ENCODE data around the gene PUSL1.
A peak's percentile ranks its signal among the peaks of the same experiment; 100 is the strongest.

The PUSL1 gene

DNA sequence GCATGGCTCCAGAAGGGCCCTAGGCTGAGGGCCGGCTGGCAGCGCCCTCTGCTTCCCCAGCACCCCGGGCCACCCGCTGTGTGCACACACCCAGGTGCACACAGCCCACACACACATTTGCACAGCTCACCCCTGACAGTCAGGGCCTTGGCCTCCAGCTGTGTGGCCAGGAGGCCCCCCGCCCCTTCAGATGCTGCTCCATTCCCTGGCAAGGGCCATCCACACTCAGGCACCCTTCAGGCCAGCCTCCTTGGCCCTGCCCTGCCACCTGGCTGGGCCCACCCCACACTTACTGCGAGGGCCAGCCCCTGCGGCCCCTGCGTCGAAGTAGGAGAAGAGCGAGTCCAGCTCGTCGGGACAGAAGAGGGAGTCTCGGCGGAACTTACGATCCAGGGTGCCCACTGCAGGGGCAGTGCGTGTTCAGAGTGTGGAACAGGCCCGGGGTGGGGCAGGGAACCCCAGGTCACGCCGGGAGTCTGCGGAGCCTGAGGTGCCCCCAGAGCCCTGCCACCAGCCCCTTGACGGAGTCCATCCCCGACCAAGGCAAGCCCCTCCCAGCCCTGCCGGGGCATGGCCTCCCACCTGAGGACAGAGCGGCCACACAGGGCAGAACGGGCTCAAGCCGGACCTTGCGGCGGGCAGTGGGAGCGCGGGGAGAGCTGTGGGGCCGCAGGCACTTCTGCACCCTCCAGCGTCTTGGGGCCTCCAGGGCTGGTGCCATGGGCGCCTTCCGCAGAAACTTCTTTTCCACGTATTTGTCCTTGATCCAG lies 13.1 kb upstream of the PUSL1 start:
- no peak for DNase-seq (ENCODE audit: low read depth)

DNA sequence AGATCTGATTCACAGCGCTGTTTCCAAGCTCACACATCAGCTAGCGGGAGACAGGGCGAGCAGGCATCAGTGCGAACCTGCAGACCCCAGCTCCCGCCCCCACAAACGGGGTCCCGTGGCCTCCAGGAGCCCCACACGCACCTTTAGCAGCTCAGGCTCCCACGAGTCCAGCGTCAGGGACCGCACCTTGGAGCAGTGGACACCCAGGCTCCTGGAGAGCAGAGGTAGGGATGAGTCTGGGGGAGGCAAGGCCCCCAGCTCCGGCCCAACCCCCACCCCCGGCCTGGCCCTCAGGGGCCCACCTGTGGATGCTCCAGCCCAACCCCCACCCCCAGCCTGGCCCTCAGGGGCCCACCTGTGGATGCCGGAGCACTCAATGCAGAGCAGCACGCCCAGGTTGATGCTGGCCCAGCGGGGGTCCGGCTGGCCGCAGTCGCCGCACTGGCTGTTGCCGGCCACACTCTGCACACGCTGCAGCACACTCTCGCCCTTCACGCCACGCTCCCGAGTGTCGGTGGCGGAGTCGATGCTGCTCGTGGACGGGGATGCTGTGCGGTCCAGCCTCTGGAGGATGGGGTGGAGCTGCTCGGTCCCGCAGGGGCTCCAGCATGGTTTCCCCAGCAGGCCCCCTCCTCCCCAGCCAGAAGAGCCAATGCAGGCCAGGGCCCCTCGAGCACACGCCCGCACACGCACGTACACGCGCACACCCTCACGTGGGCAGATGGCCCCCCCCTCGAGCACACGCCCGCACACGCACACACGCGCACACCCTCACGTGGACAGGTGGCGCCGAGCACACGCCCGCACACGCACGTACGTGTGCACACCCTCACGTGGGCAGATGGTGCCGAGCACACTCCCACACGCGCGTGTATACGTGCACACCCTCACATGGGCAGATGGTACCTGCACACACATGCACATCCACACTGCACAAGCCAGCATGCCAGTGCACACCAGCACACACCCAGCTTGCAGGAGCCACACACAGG lies 12.0 kb upstream of the PUSL1 start:
- no peak for DNase-seq (ENCODE audit: low read depth)

DNA sequence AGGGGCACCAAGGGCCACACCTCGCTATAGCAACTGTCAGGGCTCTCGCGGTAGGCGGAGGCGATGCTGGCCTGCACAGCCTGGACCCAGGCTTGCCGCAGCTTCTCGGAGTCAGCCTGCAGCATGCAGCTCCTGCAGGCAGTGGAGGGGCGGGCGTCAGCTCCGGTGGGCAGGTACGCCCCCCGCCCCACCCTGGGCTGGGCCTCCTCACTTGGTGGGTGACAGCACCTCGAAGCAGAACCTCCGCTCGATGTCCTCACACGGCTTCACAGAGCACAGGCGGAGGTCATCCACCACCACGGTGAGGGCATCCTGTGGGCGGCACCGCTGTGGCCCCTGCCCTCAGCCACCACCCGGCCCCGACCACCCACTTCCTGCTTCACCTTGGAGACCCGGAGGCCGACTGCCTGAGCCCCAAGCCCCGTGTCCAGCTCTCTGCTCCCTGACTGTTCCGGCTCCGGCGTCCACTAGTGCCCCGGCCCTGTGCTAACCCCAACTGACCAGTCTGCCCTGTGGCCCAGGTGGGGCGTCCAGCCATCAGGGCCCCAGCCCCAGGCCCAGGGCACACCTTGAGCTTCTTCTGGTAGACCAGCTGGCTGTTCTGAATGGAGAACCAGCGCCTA lies 10.5 kb upstream of the PUSL1 start:
- no peak for DNase-seq (ENCODE audit: low read depth)

DNA sequence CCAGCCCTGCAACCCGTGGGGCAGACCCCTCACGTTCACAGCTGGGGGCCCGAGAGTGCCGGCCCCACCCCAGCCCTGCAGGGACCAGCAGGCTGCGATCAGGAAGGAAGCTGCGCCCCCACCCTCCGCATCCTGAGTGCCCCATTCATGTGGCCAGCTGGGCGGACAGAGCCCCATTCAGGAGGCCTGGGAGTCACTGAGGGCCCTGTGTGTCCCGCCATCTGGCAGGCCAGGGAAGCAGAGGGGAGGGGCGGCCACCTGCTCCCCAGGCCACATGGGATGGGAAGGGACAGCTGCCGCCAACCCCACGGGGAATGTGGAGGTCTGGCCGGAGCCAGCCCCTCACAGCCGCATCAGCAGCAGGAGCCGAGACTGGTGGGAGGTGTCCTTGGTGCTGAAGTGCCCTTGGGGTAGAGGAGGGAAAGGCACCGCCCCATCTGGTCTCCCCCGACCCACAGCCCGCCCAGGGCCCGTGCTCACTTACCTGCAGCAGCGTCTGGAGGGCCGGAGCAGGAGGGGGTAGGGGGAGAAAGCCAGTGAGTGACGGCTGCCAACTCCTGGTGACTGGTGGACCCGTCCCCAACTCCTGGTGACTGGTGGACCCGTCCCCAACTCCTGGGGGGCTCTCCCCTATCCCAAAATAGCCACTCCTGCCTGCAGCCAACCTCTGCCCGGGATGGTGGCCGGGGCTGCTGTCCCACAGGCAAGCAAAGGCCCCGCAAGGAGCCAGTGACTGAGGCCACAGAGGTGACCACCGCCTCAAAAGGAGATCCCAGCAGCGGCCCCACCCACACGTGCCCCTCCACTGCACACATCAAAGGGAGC lies 9.3 kb upstream of the PUSL1 start:
- no peak for DNase-seq (ENCODE audit: low read depth)

DNA sequence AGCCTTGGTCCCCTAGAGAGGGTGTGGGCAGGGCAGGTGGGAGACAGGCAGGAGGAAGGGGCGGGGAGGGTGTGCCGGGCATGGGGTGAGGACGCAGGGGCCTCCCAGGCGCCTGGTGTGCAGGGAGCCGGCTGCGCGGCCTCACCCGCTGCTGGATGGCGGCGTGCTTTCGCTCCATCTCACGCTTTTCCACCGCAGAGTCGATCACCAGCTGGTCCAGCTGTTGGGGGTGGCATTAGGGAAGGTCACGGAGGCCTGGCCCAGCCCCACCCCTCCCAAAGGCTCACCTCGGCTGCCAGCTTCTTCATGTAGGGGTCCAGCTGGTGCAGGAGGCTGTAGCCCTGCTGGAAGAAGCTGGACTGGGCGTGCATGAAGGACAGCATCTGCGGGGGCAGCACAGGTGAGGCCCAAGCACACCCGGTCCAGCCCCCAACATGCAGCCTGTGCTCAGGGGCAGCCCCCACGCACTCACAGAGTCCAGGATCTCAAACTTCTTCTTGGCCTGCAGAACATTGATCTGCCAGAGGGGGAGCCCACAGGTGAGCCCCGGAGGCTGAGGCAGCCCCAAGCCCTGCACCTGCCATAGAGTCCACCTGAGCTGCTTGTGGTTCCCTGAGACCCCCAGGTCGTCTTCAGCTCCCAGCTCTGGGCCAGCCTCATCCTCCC lies 8.6 kb upstream of the PUSL1 start:
- no peak for DNase-seq (ENCODE audit: low read depth)

DNA sequence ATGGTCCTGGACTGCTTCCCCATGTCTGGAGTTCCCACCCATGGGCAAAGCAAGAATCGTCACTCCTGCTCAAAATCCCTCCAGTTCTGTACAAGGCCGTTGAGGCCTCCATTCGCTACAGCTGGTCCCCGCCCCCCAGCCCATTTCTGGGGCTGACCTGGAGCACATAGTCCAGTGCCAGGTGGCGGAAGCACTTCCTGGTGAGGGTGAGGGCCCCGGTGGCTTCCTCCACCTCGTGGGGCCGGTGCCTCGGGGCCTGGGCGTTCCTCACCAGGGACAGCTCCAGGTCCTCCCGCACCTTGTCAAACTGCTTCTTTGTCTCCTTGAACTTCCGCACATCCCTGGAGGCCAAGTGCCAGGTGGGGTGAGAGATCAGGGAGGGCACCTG lies 8.1 kb upstream of the PUSL1 start:
- no peak for DNase-seq (ENCODE audit: low read depth)

DNA sequence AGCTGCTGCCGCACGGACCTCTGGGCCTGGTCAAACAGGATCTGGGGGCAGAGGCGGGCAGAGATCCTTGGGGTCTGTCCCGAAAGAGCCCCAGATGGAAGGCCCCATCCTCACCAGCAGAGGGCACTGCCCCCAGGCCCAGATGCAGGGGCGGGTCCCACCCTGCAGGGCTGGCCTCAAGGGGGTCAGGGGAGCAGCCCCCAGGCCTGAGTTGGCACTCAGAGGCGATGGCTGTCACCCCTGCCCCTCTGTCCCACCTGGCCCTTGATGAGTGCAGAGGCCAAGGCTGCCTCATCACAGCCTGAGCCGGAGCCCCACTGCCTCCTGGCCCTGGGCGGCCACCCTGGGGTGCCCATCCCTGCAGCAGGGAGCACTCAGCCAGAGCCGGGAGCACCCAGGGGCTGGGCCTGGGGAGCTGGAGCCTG lies 6.4 kb upstream of the PUSL1 start:
- DNase-seq (ENCODE audit: low read depth), result no peak

DNA sequence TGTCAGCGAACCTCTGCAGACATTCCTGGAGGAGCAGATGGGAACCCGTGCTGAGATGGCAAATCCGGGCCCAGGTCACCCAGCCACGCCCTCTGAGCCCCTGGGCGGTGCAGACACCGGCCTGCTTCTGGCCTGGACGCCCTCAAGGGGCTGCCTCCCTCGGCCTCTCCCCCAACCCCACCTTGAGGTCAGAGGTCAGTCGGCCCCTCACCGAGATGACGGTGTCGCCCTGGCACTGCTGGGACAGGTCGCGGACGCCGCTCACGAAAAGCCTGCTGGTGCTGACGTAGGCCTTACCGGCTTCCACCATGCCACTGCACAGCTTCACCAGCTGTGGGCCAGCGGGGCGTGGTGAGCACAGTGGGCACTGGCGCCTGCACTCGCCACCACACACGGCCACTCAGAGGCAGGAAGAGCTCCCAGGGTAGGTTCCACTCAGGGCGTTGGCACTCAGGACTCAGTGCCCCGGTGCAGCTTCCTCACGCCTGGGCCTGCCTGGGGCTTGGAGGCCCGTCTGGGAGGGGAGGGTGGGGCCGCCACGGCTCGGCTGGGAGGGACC lies 5.4 kb upstream of the PUSL1 start:
- DNase-seq (ENCODE audit: low read depth), result no peak

DNA sequence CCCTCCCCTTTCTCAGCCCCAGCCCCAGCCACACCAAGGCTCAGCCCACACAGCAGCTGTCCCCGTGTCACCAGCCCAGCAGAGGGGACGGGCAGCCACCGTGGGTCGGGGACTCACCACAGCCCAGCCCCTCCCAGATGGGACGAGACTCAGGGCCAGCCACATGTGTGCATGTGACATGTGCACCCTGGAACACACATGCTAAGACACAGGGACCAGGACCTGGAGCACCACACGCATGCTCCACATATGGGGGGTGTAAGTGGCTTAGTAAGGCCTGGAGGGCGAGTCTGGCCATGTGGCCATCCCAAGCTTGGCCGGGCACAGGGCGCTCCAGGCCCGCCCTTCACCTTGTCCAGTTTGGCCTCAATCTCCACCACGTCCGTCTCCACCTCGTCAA lies 4.7 kb upstream of the PUSL1 start:
- DNase-seq (ENCODE audit: low read depth), result no peak

DNA sequence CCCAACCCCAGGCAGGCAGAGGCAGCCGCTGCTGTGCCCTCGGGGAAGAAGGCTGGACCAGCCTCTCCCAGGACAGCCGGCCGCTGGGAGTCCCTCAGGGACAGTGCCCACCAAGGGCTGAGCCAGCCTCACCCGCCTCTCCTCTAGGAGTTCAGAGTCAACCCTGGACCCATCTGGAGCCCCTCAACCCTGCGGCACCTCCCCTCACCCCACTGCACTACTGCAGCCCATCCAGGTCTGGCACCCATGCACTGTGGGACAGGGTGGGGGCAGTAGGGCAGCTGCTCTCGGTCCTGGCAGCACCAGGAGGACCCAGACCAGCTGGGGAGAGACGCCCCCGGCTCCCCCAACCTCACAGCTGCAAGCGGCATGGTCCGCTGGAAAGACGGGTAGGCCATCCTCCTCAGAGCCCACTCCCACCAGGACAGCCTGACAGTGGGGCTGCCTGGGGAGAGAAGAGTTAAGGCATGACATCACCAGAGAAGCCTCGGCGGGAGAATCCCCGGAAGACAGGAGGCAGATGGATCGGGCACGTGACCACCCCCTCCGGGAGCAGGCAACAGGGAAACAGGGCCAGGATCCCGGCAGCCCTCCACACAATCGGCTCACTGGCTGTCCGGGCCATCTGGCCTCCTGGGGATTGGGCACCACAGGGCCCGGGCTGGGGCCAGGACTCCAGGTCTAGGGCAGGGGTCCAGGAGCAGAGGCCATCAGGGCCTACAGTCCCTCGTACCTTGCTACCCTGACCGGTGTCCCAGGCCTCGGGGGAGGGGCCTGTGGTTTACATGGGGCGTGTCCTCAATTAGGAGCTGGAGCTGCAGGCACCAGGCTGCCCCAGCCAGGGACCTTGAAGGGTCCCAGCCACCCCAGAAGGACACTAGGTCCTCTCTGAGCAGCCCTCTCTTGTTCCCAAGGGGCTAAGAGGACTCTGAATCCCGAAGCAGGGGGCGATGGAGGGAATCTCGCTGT lies 3.8 kb upstream of the PUSL1 start:
- DNase-seq (ENCODE audit: low read depth), result no peak

DNA sequence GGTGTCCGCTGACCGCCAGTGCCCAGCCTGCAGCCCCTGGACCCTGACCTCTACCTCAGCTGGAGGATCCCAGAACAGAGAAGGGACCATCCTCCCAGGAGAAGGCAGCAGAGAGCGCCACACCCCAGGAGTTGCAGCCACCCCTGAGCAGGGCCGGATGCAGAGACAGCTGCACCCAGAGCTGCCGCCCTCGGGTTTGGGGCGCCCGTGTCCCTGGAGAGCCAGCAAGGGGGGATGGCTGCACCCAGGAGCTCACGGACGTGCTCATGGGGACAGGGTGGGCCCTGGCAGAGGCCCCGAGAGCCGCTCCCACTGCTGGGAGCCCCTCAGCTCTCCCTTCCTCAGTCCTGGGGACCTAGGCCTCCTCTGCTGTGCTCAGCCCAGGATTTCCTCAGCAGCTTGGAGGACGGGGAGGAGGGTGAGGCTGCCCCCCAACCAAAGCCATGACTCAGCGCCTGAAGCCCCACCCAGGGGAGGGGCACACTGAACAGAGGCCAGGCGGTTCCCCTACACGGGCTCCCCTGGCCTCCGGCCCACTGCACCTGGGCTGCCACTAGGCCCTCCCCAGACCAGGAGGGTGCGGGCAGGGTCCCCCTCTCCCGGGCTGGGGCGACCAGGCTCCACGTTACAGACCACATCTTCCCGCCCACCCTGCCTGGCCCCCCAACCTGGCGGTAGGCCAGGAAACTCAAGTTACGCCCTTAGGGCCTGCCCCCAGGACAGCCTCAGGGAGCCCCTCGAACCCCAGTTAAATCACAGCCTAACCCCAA lies 2.9 kb upstream of the PUSL1 start:
- DNase-seq (ENCODE audit: low read depth), result peak; percentile 68

DNA sequence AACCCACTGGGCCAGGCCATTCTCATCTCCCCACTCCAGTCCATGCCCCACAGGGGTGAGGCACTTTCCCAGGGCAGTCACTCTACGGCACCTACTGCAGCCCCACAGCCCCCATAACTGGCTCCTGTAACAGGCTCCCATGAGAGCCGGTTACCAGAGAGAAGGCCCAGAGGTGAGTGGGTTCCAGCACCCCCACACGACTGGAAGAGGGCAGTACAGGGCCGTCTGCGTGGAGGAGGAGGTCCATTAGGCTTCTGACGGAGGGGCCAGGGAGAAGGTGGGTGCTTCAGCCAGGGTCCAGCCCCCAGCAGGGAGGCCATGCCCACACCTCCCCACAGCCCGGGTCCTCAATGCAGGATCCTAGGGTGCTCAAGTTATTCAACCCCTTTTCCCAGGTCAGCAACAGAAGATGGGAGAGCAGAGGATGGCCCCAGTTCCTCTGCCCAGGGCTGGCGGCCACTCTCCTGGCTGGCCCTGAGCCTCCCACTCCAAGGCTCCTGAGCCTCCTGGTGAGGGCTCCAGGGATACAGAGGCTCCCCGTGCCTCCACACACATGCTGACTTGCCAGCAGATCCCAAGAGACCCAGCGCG lies 2.2 kb upstream of the PUSL1 start:
- no peak for DNase-seq (ENCODE audit: low read depth)

DNA sequence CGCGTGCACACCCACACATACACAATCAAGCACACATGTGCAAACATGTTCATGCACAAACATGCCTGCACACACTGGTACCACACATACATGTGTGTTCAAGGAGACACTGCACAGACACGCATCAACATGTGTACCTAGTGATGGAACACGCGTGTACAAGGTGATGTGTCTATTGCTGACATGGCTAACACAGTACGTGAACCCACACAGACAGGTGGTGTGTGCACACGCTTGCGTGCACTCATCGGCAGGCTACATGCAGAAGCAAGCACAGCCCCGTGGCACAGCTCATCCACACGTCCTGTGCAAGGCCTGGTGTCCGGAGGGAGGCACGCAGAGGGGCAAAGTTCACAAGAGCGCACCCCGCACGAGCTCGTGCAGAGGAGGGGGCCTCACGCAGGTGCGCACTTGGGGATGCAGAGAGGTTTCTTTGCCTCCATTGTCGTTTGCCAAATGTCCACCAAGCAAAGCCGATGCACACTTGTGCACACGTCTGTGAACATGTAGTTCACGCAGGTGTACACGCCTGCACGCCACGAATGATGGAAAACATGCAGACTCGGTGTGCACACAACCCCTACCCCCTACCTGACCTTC lies 1.6 kb upstream of the PUSL1 start:
- DNase-seq (ENCODE audit: low read depth), result no peak

DNA sequence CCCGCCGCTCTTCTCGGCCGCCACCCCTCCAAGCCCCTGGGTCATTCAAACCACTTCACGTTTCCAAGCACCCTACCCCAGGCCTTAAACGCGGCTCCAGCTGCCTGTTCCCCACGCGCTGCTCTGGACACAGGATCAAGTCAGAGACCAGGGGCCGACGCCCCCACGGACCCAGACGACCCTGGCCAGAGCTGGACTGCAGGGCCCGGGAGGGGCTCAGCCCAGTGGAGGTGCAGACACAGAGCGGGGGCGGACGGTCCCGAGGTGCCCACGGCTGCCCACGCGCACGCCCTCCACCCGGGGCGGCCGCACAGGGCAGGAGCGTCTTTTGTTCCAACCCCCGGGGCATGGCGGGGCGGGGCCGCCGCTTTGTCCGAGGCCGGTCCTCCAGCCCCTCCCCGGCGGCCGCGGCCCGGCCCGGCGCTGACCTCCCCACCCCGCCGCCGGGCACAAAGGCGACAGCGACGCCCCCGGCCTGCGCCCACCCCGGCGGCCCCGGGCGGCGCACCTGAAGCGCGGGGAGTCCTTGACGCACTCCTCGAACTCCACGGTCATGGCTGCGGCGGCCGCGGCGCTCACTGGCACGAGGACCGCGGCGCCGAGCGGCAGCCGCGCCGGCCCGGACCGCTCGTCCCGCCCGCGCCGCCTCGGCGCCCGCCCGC lies 1.0 kb upstream of the PUSL1 start:
- DNase-seq (ENCODE audit: low read depth), result no peak

DNA sequence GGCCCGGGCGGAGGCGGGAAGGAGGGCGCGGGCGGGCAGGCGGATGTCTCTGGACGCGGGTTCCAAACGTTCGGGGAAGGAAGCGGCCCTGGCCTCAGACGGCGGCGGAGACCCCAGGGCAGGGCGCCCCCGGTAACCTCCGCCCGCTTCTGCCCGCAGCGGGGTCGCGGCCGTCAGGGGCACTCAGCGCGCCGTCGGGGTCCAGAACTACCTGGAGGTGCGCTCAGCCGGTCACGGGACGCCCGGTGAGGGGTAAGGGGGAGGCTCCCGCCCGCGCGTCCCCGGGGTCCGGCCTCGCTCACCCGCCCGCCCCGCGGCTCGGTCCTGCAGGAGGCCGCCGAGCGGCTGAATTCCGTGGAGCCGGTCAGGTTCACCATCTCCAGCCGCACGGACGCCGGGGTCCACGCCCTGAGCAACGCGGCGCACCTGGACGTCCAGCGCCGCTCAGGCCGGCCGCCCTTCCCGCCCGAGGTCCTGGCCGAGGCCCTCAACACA lies 406 bp downstream of the PUSL1 start:
- DNase-seq (ENCODE audit: low read depth), result no peak

DNA sequence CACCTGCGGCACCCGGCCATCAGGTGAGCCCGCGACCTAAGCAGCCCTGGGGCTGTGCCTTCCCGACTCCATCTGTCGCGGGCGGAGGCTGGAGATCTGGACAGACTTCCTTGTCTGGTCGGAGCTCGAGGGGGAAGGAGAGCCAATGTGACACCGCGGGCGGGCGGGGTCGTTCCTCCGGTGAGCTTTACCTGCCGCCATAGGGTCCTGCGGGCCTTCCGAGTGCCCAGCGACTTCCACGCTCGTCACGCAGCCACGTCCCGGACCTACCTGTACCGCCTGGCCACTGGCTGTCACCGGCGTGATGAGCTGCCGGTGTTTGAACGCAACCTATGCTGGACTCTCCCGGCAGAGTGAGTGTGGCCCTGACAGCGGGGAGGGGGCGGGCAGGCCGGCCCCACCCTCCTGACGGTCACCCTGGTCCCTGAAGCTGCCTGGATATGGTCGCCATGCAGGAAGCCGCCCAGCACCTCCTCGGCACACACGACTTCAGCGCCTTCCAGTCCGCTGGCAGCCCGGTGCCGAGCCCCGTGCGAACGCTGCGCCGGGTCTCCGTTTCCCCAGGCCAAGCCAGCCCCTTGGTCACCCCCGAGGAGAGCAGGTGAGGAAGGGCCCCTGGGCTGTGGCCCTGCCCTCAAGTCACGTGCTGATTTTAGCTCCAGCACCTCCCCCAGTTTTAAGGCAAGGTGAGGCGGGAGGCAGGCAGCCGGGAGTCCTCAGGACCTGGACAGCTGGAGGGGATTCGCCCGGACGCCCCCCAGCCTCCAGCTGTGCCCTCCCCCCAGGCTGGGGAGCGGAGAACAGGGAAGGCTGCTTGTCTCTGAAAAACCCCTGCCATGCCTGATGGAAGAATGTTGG lies 1.1 kb downstream of the PUSL1 start:
- DNase-seq (ENCODE audit: low read depth), result no peak

DNA sequence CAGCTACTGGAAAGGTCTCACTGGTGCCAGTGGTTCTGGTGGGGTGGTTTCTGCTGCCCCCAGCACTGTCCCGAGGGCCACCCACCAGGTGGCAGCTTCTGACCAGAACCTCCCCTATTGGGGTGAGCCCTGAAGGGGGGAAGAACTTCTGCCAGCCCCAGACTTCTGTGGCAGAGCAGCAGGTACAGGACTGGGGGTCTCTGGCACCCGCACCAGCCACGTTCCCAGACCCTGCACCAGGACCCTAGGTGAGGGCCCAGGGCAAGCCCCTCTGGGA lies 1.6 kb downstream of the PUSL1 start:
- DNase-seq (ENCODE audit: low read depth), result no peak

Measured in stimulated activated CD8-positive, alpha-beta memory T cell treated with anti-CD3 and anti-CD28 coated beads, Interleukin-12 subunit alpha, Interleukin-12 subunit beta, amount 100 ng/mL, for 4 hours (primary cell).